WERI-Rb-1 (cell line): ENCODE measurements around the gene LBR.
A peak's percentile ranks its signal among the peaks of the same experiment; 100 is the strongest.

Experiments
- DNase-seq: peaks from one replicate; pipeline ENCODE4 v3.0.0-alpha.2; 2020
- H3K27ac ChIP-seq: fragments of 250-450 bp; sonication (Bioruptor Pico); 2 replicates; pipeline ENCODE4 v1.5.1; 2020; ENCODE audit warnings: mild to moderate bottlenecking, moderate library complexity
- H3K27me3 ChIP-seq: fragments of 250-450 bp; sonication (Bioruptor Pico); 2 replicates; pipeline ENCODE4 v1.5.1; 2021; ENCODE audit warnings: mild to moderate bottlenecking, low read depth, moderate library complexity; ENCODE audit not compliant: insufficient read depth, severe bottlenecking
- H3K36me3 ChIP-seq: fragments of 250-450 bp; sonication (Bioruptor Pico); 2 replicates; pipeline ENCODE4 v1.5.1; 2020; ENCODE audit warnings: mild to moderate bottlenecking, moderate library complexity
- H3K4me3 ChIP-seq: 2 replicates; pipeline ENCODE4 v1.5.1; 2011; ENCODE audit warnings: low read depth, mild to moderate bottlenecking, control low read depth, low read length
- H3K9me3 ChIP-seq: fragments of 250-450 bp; sonication (Bioruptor Pico); 2 replicates; pipeline ENCODE4 v1.5.1; 2021; ENCODE audit warnings: mild to moderate bottlenecking, moderate library complexity; ENCODE audit not compliant: severe bottlenecking
- CTCF ChIP-seq: IDR thresholded peaks from 2 replicates; pipeline ENCODE4 v1.5.1; 2011; ENCODE audit warnings: low read depth, mild to moderate bottlenecking, control low read depth, inconsistent platforms, low read length

LBR gene

GRCh38 chr1:225426395-225427234, 1.2 kb downstream of the LBR start:
- no peaks in the 10 kb centered on the region for H3K9me3 ChIP-seq
- H3K36me3 ChIP-seq = peaks cover 4% of the 10 kb centered on the region; the same call in 1 of the 2 replicates
- no peak overlapping the region; the same call in 1 of the 2 replicates for H3K27ac ChIP-seq
- DNase-seq = peak; percentile 9
- no peak for TF ChIP-seq CTCF
- no peaks in the 10 kb centered on the region for H3K27me3 ChIP-seq
- peak overlapping the region; percentile 79 for H3K4me3 ChIP-seq

GRCh38 chr1:225425201-225425786, 2.5 kb downstream of the LBR start:
- no peak for TF ChIP-seq CTCF
- Histone ChIP-seq H3K27me3 (no peaks in the 10 kb centered on the region), H3K9me3 (no peaks in the 10 kb centered on the region), H3K4me3 (no peak overlapping the region), H3K36me3 (peaks cover 4% of the 10 kb centered on the region; the same call in 1 of the 2 replicates), H3K27ac (no peak overlapping the region)
- DNase-seq = no peak

- TF ChIP-seq CTCF = no peak
- no peaks in the 10 kb centered on the region for H3K9me3 ChIP-seq
- H3K27me3 ChIP-seq = no peaks in the 10 kb centered on the region
- H3K4me3 ChIP-seq = no peak overlapping the region
- H3K36me3 ChIP-seq = peaks cover 4% of the 10 kb centered on the region; the same call in 1 of the 2 replicates
- no peak overlapping the region for H3K27ac ChIP-seq
- DNase-seq = no peak
Observed at GRCh38 chr1:225424562-225425200, 3.2 kb downstream of the LBR start.

GRCh38 chr1:225423518-225423855, 4.4 kb downstream of the LBR start:
- no peak for DNase-seq
- Histone ChIP-seq H3K27me3 (no peaks in the 10 kb centered on the region), H3K9me3 (no peaks in the 10 kb centered on the region), H3K36me3 (peaks cover 7% of the 10 kb centered on the region), H3K27ac (no peak overlapping the region), H3K4me3 (no peak overlapping the region)
- TF ChIP-seq CTCF = no peak

GRCh38 chr1:225422795-225423517, 4.9 kb downstream of the LBR start:
- no peak for DNase-seq
- no peak overlapping the region for H3K4me3 ChIP-seq
- no peaks in the 10 kb centered on the region for H3K9me3 ChIP-seq
- H3K36me3 ChIP-seq = peaks cover 9% of the 10 kb centered on the region
- no peak overlapping the region for H3K27ac ChIP-seq
- H3K27me3 ChIP-seq = no peaks in the 10 kb centered on the region
- TF ChIP-seq CTCF = no peak
